Neural cell (in vitro differentiated cells): ENCODE results near the gene CCDC158. TPM values are rescaled to one million over a fixed set of nuclear protein-coding genes. Genes with fewer than 3 reads are reported as not detected.

Experiments
- H2AFZ ChIP-seq: fragments of 200-600, 300-800 bp; sonication (generic), shearing (Covaris generic); 2 replicates; pipeline ENCODE4 v1.6.0; 2014; ENCODE audit warnings: low read depth, mild to moderate bottlenecking, antibody characterized with exemption, low read length, moderate library complexity
- H3F3A ChIP-seq: fragments of 200-600 bp; shearing (Covaris generic); 2 replicates; pipeline ENCODE4 v1.6.1; 2016; ENCODE audit warnings: mild to moderate bottlenecking, moderate library complexity, mixed read lengths, antibody characterized with exemption, low read length; ENCODE audit not compliant: insufficient read depth, poor library complexity, severe bottlenecking
- H3K27ac ChIP-seq: fragments of 200-600, 300-800 bp; sonication (generic), shearing (Covaris generic); 2 replicates; pipeline ENCODE4 v1.5.1; 2014; ENCODE audit warnings: mild to moderate bottlenecking, low read length, moderate library complexity
- H3K27me3 ChIP-seq: fragments of 300-800, 200-600 bp; sonication (generic), shearing (Covaris generic); 2 replicates; pipeline ENCODE4 v1.6.0; 2014; ENCODE audit warnings: mild to moderate bottlenecking, low read depth, low read length, moderate library complexity; ENCODE audit not compliant: insufficient read depth
- H3K36me3 ChIP-seq: fragments of 300-800, 200-600 bp; sonication (generic), shearing (Covaris generic); 2 replicates; pipeline ENCODE4 v1.5.1; 2014; ENCODE audit warnings: mild to moderate bottlenecking, antibody characterized with exemption, low read length, moderate library complexity; ENCODE audit not compliant: insufficient read depth
- H3K4me2 ChIP-seq: fragments of 300-800, 200-600 bp; sonication (generic), shearing (Covaris generic); 2 replicates; pipeline ENCODE4 v1.6.0; 2014; ENCODE audit warnings: mild to moderate bottlenecking, low read length
- H3K4me3 ChIP-seq: fragments of 300-800, 200-600 bp; sonication (generic), shearing (Covaris generic); 2 replicates; pipeline ENCODE4 v1.5.1; 2014; ENCODE audit warnings: mild to moderate bottlenecking, low read length, moderate library complexity
- H3K79me2 ChIP-seq: fragments of 200-600 bp; shearing (Covaris generic); replicated peaks from 2 replicates; pipeline ENCODE4 v1.6.0; 2014; ENCODE audit warnings: mild to moderate bottlenecking, low read length, moderate library complexity; ENCODE audit not compliant: insufficient read depth
- H3K9ac ChIP-seq: fragments of 300-800, 200-600 bp; sonication (generic), shearing (Covaris generic); 2 replicates; pipeline ENCODE4 v1.6.1; 2016; ENCODE audit warnings: mild to moderate bottlenecking, low read length, mixed read lengths
- H3K9me2 ChIP-seq: fragments of 200-600 bp; shearing (Covaris generic); 2 replicates; pipeline ENCODE4 v1.6.1; 2016; ENCODE audit warnings: mild to moderate bottlenecking, low read length, mixed read lengths; ENCODE audit not compliant: insufficient read depth
- H3K9me3 ChIP-seq: fragments of 200-600, 300-800 bp; sonication (generic), shearing (Covaris generic); 2 replicates; pipeline ENCODE4 v1.6.1; 2016; ENCODE audit warnings: mild to moderate bottlenecking, mixed run types, low read length, moderate library complexity, mixed read lengths
- H4K20me1 ChIP-seq: fragments of 200-600 bp; shearing (Covaris generic); 2 replicates; pipeline ENCODE4 v1.6.1; 2016; ENCODE audit warnings: mild to moderate bottlenecking, mixed run types; ENCODE audit not compliant: insufficient read depth
- CTCF ChIP-seq: fragments of 450-650 bp; IDR thresholded peaks from 2 replicates; pipeline ENCODE4 v1.5.1; 2014; ENCODE audit warnings: antibody characterized with exemption, mild to moderate bottlenecking, moderate library complexity; ENCODE audit not compliant: poor library complexity, severe bottlenecking
- EP300 ChIP-seq: fragments of 450-650 bp; conservative IDR thresholded peaks from 2 replicates; pipeline ENCODE4 v1.6.1; 2014; ENCODE audit warnings: antibody characterized with exemption, mild to moderate bottlenecking, moderate library complexity; ENCODE audit not compliant: poor library complexity, severe bottlenecking
- EZH2 ChIP-seq: fragments of 200-600, 300-800 bp; shearing (Covaris generic), sonication (generic); IDR thresholded peaks from 2 replicates; pipeline ENCODE4 v1.6.1; 2014; ENCODE audit warnings: antibody characterized with exemption, low read length, borderline replicate concordance, mild to moderate bottlenecking; ENCODE audit not compliant: insufficient read depth, poor library complexity, severe bottlenecking
- MXI1 ChIP-seq: fragments of 450-650 bp; conservative IDR thresholded peaks from 2 replicates; pipeline ENCODE4 v1.6.1; 2014; ENCODE audit warnings: antibody characterized with exemption, mild to moderate bottlenecking; ENCODE audit not compliant: poor library complexity, severe bottlenecking
- POLR2AphosphoS5 ChIP-seq: IDR thresholded peaks from 2 replicates; pipeline ENCODE4 v1.6.1; 2012
- RAD21 ChIP-seq: fragments of 450-650 bp; conservative IDR thresholded peaks from 2 replicates; pipeline ENCODE4 v1.6.1; 2014; ENCODE audit warnings: antibody characterized with exemption, mild to moderate bottlenecking, moderate library complexity
- REST ChIP-seq: IDR thresholded peaks from 2 replicates; pipeline ENCODE4 v1.6.1; 2012; ENCODE audit warnings: borderline replicate concordance
- SMC3 ChIP-seq: fragments of 450-650 bp; conservative IDR thresholded peaks from 2 replicates; pipeline ENCODE4 v1.6.1; 2014; ENCODE audit warnings: antibody characterized with exemption, mild to moderate bottlenecking, moderate library complexity; ENCODE audit not compliant: poor library complexity
- TAF1 ChIP-seq: IDR thresholded peaks from 2 replicates; pipeline ENCODE4 v1.6.1; 2012; ENCODE audit warnings: low read depth
- polyA plus RNA-seq: library from polyadenylated mRNA; depleted of rRNA; stranded (reverse); fragments of >200 nt; gene quantifications from 2 replicates; pipeline ENCODE4 v1.2.3, GENCODE V29; 2014

CCDC158 gene
- polyA plus RNA-seq, 1 donor from 2014 or later: not detected

- H3K9me3 ChIP-seq: no peaks in the 10 kb centered on the region
Observed at GRCh38 chr4:76407440-76408119, 13.4 kb downstream of the CCDC158 start.

GRCh38 chr4:76406081-76406480 is 14.9 kb downstream of the CCDC158 start:
- no peaks in the 10 kb centered on the region for H3K36me3 ChIP-seq
- no peak overlapping the region for H2AFZ ChIP-seq
- H3K4me3 ChIP-seq: no peak overlapping the region
- H4K20me1 ChIP-seq: no peaks in the 10 kb centered on the region
- no peaks in the 10 kb centered on the region for H3F3A ChIP-seq
- H3K4me2 ChIP-seq: no peak overlapping the region
- no peaks in the 10 kb centered on the region for H3K27me3 ChIP-seq
- H3K9me3 ChIP-seq: no peaks in the 10 kb centered on the region
- no peak overlapping the region for H3K9ac ChIP-seq
- no peaks in the 10 kb centered on the region for H3K9me2 ChIP-seq
- H3K79me2 ChIP-seq: no peaks in the 10 kb centered on the region
- H3K27ac ChIP-seq: no peak overlapping the region
- TF ChIP-seq REST (no peak), TAF1 (no peak), EZH2 (no peak), POLR2AphosphoS5 (no peak), SMC3 (no peak), MXI1 (no peak)

More at GRCh38 chr4:76407440-76408119, 13.4 kb downstream of the CCDC158 start:
- H3K36me3 ChIP-seq: no peaks in the 10 kb centered on the region
- H3K79me2 ChIP-seq: no peaks in the 10 kb centered on the region
- H3K27me3 ChIP-seq: no peaks in the 10 kb centered on the region
- H3K4me2 ChIP-seq: no peak overlapping the region
- H2AFZ ChIP-seq: no peak overlapping the region
- no peaks in the 10 kb centered on the region for H3K9me2 ChIP-seq
- H3K4me3 ChIP-seq: no peak overlapping the region
- H3K9ac ChIP-seq: no peak overlapping the region
- TF ChIP-seq TAF1: no peak
- TF ChIP-seq RAD21: no peak
- no peak for TF ChIP-seq CTCF
- TF ChIP-seq EP300: no peak
- TF ChIP-seq MXI1: no peak
- TF ChIP-seq EZH2: no peak
- TF ChIP-seq SMC3: no peak
- TF ChIP-seq POLR2AphosphoS5: no peak
- TF ChIP-seq REST: no peak
- no peaks in the 10 kb centered on the region for H3F3A ChIP-seq
- no peak overlapping the region for H3K27ac ChIP-seq
- no peaks in the 10 kb centered on the region for H4K20me1 ChIP-seq
